Hepatocyte (in vitro differentiated cells): Measurements from ENCODE around the gene FARP1. TPM values are rescaled to one million over a fixed set of nuclear protein-coding genes. Genes with fewer than 3 reads are reported as not detected.

ENCODE experiments used
- DNase-seq: peaks from one replicate; pipeline ENCODE4 v3.0.0-alpha.2; 2016; ENCODE audit warnings: low spot score
- H2AFZ ChIP-seq: fragments of 200-600 bp; sonication (generic); 2 replicates; pipeline ENCODE4 v1.6.0; 2016; ENCODE audit warnings: antibody characterized with exemption, mild to moderate bottlenecking
- H3K27ac ChIP-seq: fragments of 200-600 bp; sonication (generic); 2 replicates; pipeline ENCODE4 v1.5.1; 2016; ENCODE audit warnings: mild to moderate bottlenecking
- H3K27me3 ChIP-seq: fragments of 200-600 bp; sonication (generic); 2 replicates; pipeline ENCODE4 v1.6.1; 2016
- H3K36me3 ChIP-seq: fragments of 200-600 bp; sonication (generic); replicated peaks from 2 replicates; pipeline ENCODE4 v1.5.1; 2016; ENCODE audit warnings: low read depth; ENCODE audit not compliant: insufficient read depth
- H3K4me1 ChIP-seq: fragments of 200-600 bp; sonication (generic); 2 replicates; pipeline ENCODE4 v1.5.1; 2016; ENCODE audit warnings: mild to moderate bottlenecking, moderate library complexity; ENCODE audit not compliant: insufficient read depth
- H3K4me2 ChIP-seq: fragments of 200-600 bp; sonication (generic); 2 replicates; pipeline ENCODE4 v1.6.0; 2016
- H3K4me3 ChIP-seq: fragments of 200-600 bp; sonication (generic); 2 replicates; pipeline ENCODE4 v1.5.1; 2016; ENCODE audit warnings: mild to moderate bottlenecking
- H3K79me2 ChIP-seq: fragments of 200-600 bp; sonication (generic); 2 replicates; pipeline ENCODE4 v1.6.0; 2017; ENCODE audit warnings: mild to moderate bottlenecking
- H3K9me2 ChIP-seq: fragments of 200-600 bp; sonication (generic); replicated peaks from 2 replicates; pipeline ENCODE4 v1.6.0; 2017; ENCODE audit warnings: mild to moderate bottlenecking; ENCODE audit not compliant: insufficient read depth
- H3K9me3 ChIP-seq: fragments of 200-600 bp; sonication (generic); 2 replicates; pipeline ENCODE4 v1.5.1; 2016; ENCODE audit warnings: low read depth, mild to moderate bottlenecking
- H4K20me1 ChIP-seq: fragments of 200-600 bp; sonication (generic); 2 replicates; pipeline ENCODE4 v1.6.0; 2016; ENCODE audit warnings: mild to moderate bottlenecking; ENCODE audit not compliant: insufficient read depth, poor library complexity, severe bottlenecking
- EZH2 ChIP-seq: fragments of 200-600 bp; sonication (generic); IDR thresholded peaks from 2 replicates; pipeline ENCODE4 v1.6.1; 2016; ENCODE audit warnings: antibody characterized with exemption, mild to moderate bottlenecking, borderline replicate concordance
- EZH2phosphoT487 ChIP-seq: fragments of 200-600 bp; sonication (generic); IDR thresholded peaks from one replicate; pipeline ENCODE4 v1.6.1; 2018; ENCODE audit warnings: antibody characterized with exemption, mild to moderate bottlenecking, low read depth, moderate library complexity; ENCODE audit not compliant: unreplicated experiment, severe bottlenecking
- WGBS: methylation state at CpG from one replicate; pipeline ENCODE4 v1.1.6; 2016; ENCODE audit warnings: low lambda C conversion rate; ENCODE audit errors: missing lambda C conversion rate; 5-methylcytosine and 5-hydroxymethylcytosine counted together
- polyA plus RNA-seq: library from polyadenylated mRNA; unstranded; fragments of >200 nt; fragmentation: Nextera tagmentation; extraction: Ambion mirVana; gene quantifications from 2 replicates; pipeline ENCODE4 v1.2.1, GENCODE V29; 2016
- total RNA-seq: library from RNA; depleted of rRNA; stranded (reverse); fragments of >200 nt; gene quantifications from 2 replicates; pipeline ENCODE4 v1.2.3, GENCODE V29; 2014
- TF ChIP-seq, protein P1 (sequence below): fragments of 200-600 bp; sonication (generic); IDR thresholded peaks from 2 replicates; pipeline ENCODE4 v1.5.1; 2016; ENCODE audit warnings: antibody characterized with exemption, mild to moderate bottlenecking; ENCODE audit not compliant: poor library complexity

Gene FARP1
- total and polyA plus RNA-seq, 2 experiments from 2014 or later, result 35.5 to 68.7 TPM

GRCh38 chr13:98436233-98436910, 293.5 kb downstream of the FARP1 start:
- no peak for DNase-seq
- Histone ChIP-seq H3K4me2 (no peak overlapping the region), H3K9me3 (no peaks in the 10 kb centered on the region), H3K9me2 (no peaks in the 10 kb centered on the region), H4K20me1 (no peaks in the 10 kb centered on the region), H2AFZ (no peak overlapping the region), H3K4me1 (no peaks in the 10 kb centered on the region), H3K4me3 (no peak overlapping the region), H3K27ac (no peak overlapping the region), H3K27me3 (no peaks in the 10 kb centered on the region), H3K79me2 (no peaks in the 10 kb centered on the region), H3K36me3 (no peaks in the 10 kb centered on the region)
- no peak for TF ChIP-seq EZH2phosphoT487
- no peak for TF ChIP-seq EZH2
- TF ChIP-seq, protein P1, sequence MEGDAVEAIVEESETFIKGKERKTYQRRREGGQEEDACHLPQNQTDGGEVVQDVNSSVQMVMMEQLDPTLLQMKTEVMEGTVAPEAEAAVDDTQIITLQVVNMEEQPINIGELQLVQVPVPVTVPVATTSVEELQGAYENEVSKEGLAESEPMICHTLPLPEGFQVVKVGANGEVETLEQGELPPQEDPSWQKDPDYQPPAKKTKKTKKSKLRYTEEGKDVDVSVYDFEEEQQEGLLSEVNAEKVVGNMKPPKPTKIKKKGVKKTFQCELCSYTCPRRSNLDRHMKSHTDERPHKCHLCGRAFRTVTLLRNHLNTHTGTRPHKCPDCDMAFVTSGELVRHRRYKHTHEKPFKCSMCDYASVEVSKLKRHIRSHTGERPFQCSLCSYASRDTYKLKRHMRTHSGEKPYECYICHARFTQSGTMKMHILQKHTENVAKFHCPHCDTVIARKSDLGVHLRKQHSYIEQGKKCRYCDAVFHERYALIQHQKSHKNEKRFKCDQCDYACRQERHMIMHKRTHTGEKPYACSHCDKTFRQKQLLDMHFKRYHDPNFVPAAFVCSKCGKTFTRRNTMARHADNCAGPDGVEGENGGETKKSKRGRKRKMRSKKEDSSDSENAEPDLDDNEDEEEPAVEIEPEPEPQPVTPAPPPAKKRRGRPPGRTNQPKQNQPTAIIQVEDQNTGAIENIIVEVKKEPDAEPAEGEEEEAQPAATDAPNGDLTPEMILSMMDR, result no peak
- 92% methylated on average over 12 of the region's 12 CpGs for WGBS

GRCh38 chr13:98438246-98439125, 295.6 kb downstream of the FARP1 start:
- 95% methylated on average over 26 of the region's 27 CpGs for WGBS
- TF ChIP-seq, protein P1, result no peak
- no peak for TF ChIP-seq EZH2phosphoT487
- no peak for TF ChIP-seq EZH2
- no peaks in the 10 kb centered on the region for H4K20me1 ChIP-seq

GRCh38 chr13:98439126-98439828, 296.4 kb downstream of the FARP1 start:
- Histone ChIP-seq H3K9me2 (no peaks in the 10 kb centered on the region), H3K79me2 (no peaks in the 10 kb centered on the region), H2AFZ (no peak overlapping the region), H4K20me1 (no peaks in the 10 kb centered on the region), H3K9me3 (no peaks in the 10 kb centered on the region), H3K4me2 (no peak overlapping the region), H3K27me3 (no peaks in the 10 kb centered on the region), H3K4me3 (no peak overlapping the region), H3K36me3 (no peaks in the 10 kb centered on the region), H3K4me1 (no peaks in the 10 kb centered on the region), H3K27ac (no peak overlapping the region)
- no peak for TF ChIP-seq EZH2
- TF ChIP-seq EZH2phosphoT487, result no peak
- TF ChIP-seq, protein P1, result no peak
- DNase-seq, result no peak
- WGBS, result 95% methylated on average over 32 of the region's 32 CpGs

More at GRCh38 chr13:98438246-98439125, 295.6 kb downstream of the FARP1 start:
- Histone ChIP-seq H2AFZ (no peak overlapping the region), H3K27me3 (no peaks in the 10 kb centered on the region), H3K36me3 (no peaks in the 10 kb centered on the region), H3K4me2 (no peak overlapping the region), H3K79me2 (no peaks in the 10 kb centered on the region), H3K4me1 (no peaks in the 10 kb centered on the region), H3K9me2 (no peaks in the 10 kb centered on the region), H3K9me3 (no peaks in the 10 kb centered on the region), H3K27ac (no peak overlapping the region), H3K4me3 (no peak overlapping the region)
- DNase-seq, result no peak
